Forelimb muscle (tissue), 1 donor: Measurements from ENCODE around the gene PCK1. TPM values are rescaled to one million over a fixed set of nuclear protein-coding genes. Genes with fewer than 3 reads are reported as not detected.

Experiments
- DNase-seq: peaks from one replicate; pipeline ENCODE4 v3.0.0-alpha.2; 2013; ENCODE audit warnings: low read depth
- polyA plus RNA-seq: library from polyadenylated mRNA; unstranded; fragments of 120-200 nt; gene quantifications from one replicate; pipeline ENCODE4 v1.2.1, GENCODE V29; 2013; ENCODE audit not compliant: insufficient read length

The PCK1 gene
- polyA plus RNA-seq, 1 donor, result 0.24 TPM

GRCh38 chr20:57588596-57588995 is 27.7 kb downstream of the PCK1 start:
- no peak for DNase-seq

DNA sequence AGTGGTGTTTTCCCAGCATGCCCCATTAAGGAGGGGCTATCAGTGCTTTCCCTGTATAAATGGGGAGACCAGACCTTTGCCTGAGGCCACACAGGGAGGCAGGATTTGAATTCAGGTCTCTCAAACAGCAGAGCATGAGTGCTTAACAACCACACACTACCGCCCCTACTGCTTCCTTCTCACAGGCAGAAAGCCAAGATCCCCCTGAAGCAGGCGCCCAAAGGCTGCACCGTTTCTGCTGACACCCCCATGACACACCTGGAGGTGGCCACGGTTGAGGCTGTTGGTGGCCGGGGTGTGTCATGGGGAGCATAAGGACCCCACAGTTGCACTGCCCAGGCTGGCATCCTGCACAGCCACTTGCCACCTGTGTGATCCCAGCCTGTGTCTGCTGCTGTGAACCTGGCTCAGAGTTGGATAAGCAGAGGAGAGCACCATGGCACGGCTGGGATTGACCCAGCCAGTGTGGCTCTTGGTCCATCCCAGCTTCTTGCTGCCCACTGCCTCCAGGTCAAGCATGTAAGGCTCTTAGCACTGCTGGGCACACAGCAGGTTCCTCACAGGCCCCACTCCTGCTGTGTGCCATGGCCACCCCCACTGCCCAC is 28.3 kb downstream of the PCK1 start:
- no peak for DNase-seq

DNA sequence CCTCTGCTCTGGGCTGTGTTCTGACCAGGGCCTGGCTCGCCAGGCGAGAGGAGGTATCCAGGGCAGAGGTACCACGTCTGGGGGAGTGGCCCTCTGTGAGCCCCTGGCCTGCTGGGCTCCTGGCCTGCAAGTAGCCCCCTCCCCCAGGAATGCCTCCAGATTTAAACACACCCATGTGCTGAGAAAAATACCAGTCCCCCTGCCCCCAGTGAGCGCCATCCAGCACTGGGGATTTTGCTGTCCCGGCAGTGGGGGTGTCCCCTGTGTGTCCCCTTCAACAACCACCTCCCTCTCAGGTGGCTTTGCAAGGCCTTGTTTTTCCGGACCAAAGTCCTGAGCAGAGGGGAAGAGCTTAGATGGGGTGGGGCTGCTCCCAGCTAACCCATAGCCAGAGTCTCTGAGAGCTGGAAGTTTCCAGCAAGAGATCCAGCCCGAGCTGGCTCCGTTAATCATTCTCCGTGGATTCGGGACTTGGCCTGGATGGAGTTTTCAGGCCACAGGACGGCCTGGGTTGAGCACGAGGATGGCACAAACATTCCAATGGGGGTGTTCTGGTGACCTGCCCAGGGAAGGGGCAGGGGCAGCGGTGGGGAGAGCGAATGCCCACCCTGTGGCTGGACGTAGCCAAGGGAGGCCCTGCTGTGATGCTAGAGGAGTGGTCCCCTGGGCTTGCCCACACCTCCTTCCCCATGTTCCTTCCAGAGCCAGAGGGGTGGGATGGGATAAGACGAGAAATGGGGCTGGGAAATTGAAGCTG is 29.0 kb downstream of the PCK1 start:
- DNase-seq, result no peak

DNA sequence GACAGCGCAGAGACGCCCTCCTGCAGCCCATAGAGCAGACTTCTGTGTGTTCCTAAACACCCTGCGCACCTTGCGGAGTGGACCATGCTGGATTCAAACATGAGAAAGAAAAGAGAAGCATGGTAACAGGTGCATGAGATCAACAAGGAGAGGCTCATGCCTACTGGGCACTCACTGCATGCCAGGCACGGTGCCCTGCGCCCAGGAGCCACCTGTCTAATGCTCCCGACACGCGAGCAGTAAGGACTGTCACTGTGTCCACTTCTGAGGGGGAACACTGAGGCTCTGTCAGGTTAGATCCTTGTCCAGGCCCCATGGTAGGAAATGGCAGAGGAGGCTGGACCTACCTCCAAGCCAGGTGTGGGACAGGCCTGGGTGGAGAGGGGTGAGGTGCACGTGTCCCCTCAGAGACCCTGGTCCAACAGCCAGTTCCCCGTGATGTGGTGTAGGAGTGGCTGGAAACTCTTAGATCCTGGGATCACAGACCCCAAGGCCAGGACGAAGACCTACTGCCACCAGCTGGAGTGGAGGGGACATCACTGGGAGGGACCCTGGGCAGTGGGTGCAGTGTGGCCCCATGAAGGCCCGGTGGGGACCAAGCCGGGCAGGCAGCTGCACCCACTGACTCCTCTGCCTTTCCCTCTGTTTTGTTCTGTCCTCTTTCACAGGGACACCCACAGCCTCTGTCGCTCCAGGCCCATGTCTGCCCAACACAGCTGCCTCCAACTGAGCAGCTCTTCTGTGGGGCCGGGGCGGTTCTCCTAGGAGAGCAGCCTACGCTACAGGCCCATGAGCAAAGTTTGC is 29.8 kb downstream of the PCK1 start:
- no peak for DNase-seq

DNA sequence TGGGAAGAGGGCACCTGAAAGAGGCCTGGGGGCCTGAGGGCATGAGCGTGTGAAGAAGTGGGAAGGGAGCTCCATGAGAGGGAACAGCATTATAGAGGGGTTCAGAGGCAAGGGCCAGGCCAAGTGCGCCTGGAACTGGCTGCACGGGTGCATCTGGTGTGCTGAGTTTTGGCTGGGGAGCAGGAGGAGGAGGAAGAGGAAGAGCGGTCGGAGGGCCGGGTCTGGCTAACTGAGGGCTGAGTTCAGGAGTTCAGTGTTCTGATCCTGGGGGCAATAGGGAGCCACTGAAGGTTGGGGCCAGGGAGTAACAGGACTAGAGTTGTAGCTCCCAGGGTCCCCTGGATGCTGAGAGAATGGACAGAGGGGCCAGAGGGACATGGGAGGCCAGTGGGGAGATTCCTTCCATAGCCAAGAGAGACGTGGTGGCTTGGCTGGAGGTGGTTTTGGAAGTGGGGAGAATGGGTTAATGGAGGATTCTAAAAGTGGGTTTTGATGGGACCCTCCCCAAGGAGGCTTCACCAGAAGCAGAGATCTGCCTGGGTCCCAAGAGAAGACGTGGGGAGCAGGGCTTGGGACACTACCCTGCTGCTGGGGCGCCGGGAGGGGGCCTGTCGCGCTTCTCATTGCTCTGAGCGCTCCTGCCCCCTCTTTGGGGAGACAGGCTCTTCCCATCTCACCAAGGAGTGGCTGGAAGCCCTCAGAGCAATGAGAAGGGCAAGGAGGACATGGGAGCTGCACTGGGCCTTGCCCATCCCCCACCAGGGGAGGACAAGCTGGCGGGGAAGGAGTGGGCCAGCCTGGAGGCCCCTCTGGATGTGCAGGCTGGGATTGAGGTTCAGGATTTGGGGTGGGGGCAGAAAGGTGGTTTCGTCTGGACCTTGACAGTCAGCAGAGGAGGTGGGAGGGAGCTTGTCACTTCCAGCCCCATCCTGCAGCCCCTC is 30.6 kb downstream of the PCK1 start:
- no peak for DNase-seq

GRCh38 chr20:57592263-57593092 is 31.6 kb downstream of the PCK1 start:
- no peak for DNase-seq

DNA sequence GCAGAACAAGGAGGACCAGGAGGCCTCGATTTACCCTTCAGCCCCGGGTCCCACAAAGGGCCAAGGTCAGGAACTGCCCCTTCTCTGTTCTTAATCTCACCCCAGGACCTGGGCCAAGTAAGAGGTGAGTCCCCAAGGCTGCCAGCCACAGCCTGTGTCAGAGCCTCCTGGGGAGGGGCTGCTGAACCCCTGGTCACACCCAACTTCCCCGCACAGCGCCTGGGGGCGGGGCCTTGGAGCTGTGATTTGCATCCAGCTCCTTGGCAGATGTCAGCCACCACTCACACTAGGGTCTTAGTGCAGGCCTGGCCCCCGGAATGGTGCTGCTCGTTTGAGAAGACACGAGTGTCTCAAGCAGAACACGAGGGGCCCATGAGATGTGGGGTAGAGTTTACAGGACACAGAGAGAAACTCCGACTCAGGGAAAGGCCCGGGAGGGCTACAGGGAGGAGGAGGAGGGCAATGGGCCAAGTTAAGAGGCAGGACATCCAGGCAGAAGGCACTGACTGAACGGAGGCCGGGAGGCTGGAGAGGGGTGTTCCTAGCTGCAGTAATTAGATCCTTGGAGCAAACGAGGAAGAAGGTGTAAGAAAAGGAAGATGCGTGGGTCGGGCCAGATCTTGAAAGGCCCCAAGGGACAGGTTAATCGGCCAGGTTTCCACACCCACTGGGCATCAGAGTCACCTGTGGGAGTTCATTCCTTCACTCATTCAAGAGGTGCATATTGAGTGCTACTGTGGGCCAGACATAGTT is 32.4 kb downstream of the PCK1 start:
- no peak for DNase-seq

DNA sequence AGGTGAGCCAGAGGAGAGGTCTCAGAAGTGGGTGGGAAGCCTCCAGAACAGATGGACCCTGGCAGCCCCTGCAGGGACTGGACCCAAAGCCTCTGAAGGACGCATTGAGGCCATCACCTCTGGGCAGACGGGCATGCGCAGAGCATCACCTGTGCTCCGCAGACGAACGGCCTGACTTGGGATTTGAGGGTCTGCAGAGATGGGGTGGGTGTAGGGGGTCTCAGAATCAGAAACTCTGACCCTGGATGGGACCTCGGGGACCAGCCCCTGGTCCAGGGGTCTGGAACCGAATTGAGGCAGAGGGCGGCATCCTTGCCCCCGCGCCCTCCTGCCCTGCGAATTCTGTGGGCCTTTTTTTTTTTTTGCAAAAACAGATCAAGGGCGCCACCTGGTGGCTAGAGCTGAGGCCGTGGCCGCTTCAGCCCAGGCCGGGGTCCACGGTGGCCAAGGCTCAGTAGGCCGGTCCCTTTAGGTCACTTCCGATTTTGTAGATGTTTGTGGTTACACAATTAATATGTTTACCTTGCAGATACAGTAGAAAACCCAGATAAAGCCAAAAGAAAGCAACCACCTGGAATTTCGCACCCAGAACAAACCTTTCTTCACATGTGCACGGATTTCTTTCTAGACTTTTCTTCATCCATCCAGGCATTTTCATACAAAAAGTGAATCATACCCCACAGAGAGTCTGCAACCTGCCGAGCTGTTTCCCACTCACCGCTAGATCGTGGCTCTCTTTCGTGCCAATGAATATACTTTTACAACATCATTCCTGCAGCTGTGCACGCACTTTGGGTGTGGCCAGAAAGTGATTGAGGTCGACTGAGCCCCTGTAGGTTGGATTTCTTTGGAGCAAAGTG is 33.4 kb downstream of the PCK1 start:
- DNase-seq, result no peak

DNA sequence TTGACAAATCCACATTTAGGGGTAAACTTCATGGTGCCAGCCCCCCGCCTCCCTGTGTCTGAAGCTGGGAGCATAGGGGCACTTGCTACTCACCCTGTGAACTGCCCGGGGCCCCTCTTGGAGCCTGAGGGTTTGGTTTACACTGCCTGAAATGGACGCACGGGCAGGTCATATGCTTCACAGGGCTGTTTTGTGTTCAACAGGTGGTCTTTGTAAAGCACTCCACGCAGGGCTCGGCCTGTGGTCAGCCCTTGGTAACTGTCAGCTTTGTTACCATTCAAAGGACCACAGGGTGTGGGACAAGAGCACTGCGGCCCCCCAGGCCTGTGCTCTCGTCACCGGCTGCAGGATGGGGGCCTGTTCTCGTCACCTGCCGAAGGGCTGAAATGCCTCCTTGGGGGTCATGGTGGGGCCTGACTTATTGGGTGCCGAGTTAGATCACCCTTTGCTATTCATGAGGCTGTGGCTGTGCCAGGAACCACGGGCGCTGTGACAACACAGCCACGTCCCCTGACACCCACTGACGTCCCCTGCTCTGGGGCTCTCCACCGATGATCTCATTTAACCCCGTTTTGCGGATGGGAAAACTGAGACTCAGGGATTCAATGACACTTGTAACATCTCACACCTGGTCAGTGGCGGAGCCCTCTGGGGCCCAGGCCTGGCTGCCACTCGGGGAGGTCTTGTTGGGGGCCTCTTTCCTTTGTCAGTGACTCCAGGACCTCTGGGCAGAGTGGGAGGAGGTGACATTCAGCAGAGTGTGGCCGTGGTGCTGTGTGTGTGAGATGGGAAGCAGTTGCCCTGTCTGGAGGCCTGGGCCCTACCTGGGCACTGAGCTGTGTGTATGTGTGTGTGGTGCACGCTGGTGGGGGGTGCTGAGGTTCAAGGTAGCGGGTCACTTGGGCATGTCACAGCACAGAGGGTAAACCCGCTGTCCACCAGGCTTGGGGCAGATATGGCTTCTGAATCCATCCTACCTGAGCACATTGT is 34.4 kb downstream of the PCK1 start:
- no peak for DNase-seq

DNA sequence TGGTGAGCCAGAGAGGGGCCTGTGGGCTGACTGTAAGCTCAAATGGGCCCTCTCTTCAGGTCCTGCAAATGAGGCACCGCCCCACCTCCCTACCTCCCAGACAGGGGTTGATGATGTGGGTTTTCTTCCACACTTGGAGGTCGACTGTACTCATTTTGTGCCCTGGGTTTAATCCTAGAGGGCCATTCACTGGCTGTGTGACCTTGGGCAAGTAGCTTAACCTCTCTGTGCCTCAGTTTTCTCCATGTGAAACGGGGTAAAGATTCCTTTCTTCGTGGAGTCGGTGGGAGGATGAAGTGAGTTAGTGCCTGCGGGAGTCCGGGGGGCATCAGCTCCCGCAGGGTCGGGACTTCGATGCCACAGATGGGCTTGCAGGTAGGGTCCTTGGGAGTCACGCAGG is 35.4 kb downstream of the PCK1 start:
- DNase-seq, result no peak

GRCh38 chr20:57596998-57597939 is 36.4 kb downstream of the PCK1 start:
- no peak for DNase-seq

DNA sequence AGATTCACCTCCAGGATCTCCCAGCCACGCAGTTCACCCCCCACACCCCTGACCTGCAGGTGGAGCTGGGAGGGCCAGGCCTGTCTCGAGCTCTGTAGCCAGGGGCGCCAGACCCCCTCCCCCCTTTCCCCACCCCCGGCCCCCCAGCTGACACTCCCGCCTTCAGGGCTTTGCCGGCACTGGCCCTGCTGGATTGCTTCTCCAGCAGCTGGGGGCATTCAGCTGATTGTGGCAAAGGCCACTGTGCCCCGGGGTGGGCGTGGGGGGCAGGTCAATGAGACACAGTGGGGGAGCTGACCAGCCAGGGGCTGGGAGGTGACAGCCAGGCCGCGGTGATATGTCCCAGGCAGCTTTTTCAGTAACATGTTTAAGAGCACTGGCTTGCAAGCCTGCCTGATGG is 37.1 kb downstream of the PCK1 start:
- DNase-seq, result no peak

DNA sequence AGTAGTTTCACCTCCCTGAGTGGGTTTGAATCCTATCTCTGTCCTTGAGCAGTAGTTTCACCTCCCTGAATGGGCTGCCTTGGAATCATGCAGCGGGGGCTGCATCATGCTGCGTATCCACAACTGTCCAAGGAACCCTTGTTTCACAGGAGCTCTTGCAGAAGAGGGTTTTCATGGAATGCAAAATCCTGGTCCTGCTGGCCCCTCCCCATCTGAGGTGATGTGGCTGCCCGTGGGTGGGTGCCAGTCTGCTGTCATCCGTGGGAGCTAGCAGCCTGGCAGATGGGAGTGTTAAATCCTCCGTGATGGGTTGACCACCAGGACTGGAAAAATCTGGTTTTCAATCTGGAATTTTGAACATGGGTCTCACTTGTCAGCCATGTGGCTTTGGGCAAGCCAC is 37.6 kb downstream of the PCK1 start:
- DNase-seq, result no peak

- no peak for DNase-seq
These were observed 39.7 kb downstream of the PCK1 start for GRCh38 chr20:57600320-57601210.

DNA sequence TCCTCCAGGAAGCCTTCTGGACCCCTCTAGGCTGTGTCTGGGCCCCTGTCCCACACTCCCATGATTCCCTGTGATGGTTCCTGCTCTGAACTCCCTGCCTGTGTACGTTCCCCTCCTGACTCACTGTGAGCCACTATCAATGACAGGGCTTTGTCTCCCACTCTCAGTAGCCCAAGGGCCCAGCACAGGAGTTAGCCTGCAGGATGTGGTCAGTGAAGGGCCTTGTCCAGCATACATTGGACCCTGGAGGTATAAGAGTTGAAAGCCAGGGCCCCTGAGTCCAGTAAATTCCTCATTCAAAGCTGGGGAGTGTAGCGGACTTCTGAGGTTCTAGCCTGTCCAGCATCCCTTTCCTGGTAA is 40.3 kb downstream of the PCK1 start:
- DNase-seq, result no peak

DNA sequence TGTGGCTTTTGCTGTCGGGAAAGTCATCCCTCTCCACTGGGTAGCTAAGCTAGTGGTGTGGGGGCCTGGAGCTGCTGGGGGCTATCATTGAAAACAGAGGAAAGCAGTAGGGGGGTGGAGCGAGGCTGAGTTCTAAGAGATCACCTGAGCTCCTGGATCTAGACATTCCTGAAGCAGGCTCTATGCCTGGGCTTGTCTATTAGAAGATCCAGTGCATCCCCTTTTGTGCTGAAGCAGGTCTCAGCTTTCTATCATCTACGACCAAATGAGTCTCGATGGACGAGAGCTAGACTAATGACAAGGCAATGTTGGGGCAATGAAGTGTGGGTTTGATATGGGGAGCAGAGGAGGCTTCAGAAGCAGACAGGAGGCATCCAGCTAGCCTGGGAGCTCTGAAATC is 40.8 kb downstream of the PCK1 start:
- no peak for DNase-seq
